GM23248 (cell line): ENCODE results near the gene CCDC32. TPM values are rescaled to one million over a fixed set of nuclear protein-coding genes. Genes with fewer than 3 reads are reported as not detected.

ENCODE experiments used
- DNase-seq: peaks from one replicate; pipeline ENCODE4 v3.0.0-alpha.2; 2015
- H2AFZ ChIP-seq: fragments of 200-600 bp; sonication (generic); 2 replicates; pipeline ENCODE4 v1.6.1; 2016; ENCODE audit warnings: antibody characterized with exemption
- H3F3A ChIP-seq: fragments of 200-600 bp; sonication (generic); 2 replicates; pipeline ENCODE4 v1.6.1; 2016; ENCODE audit warnings: mild to moderate bottlenecking, antibody characterized with exemption, mixed run types; ENCODE audit not compliant: insufficient read depth
- H3K27ac ChIP-seq: fragments of 200-600 bp; sonication (generic); 2 replicates; pipeline ENCODE4 v1.5.1; 2016; ENCODE audit warnings: mild to moderate bottlenecking
- H3K27me3 ChIP-seq: fragments of 200-600 bp; sonication (generic); replicated peaks from 2 replicates; pipeline ENCODE4 v1.6.1; 2016; ENCODE audit warnings: mild to moderate bottlenecking; ENCODE audit not compliant: insufficient read depth
- H3K36me3 ChIP-seq: fragments of 200-600 bp; sonication (generic); 2 replicates; pipeline ENCODE4 v1.6.1; 2016; ENCODE audit warnings: low read depth, mild to moderate bottlenecking
- H3K4me1 ChIP-seq: fragments of 200-600 bp; sonication (generic); 2 replicates; pipeline ENCODE4 v1.6.1; 2016; ENCODE audit warnings: mild to moderate bottlenecking; ENCODE audit not compliant: insufficient read depth
- H3K4me2 ChIP-seq: fragments of 200-600 bp; sonication (generic); one replicate; pipeline ENCODE4 v1.6.1; 2016; ENCODE audit warnings: mild to moderate bottlenecking; ENCODE audit not compliant: unreplicated experiment
- H3K4me3 ChIP-seq: fragments of 200-600 bp; sonication (generic); 2 replicates; pipeline ENCODE4 v1.5.1; 2016; ENCODE audit warnings: mild to moderate bottlenecking
- H3K79me2 ChIP-seq: fragments of 200-600 bp; sonication (generic); 2 replicates; pipeline ENCODE4 v1.6.1; 2016; ENCODE audit warnings: mild to moderate bottlenecking; ENCODE audit not compliant: insufficient read depth
- H3K9ac ChIP-seq: fragments of 200-600 bp; sonication (generic); 2 replicates; pipeline ENCODE4 v1.6.1; 2016; ENCODE audit warnings: mild to moderate bottlenecking
- H3K9me2 ChIP-seq: fragments of 200-600 bp; sonication (generic); 2 replicates; pipeline ENCODE4 v1.6.1; 2016; ENCODE audit warnings: mixed run types, mild to moderate bottlenecking, moderate library complexity; ENCODE audit not compliant: insufficient read depth
- H3K9me3 ChIP-seq: fragments of 200-600 bp; sonication (generic); one replicate; pipeline ENCODE4 v1.6.1; 2017; ENCODE audit warnings: low read depth
- H4K20me1 ChIP-seq: fragments of 200-600 bp; sonication (generic); 2 replicates; pipeline ENCODE4 v1.6.0; 2016; ENCODE audit not compliant: insufficient read depth
- EZH2 ChIP-seq: fragments of 200-600 bp; sonication (generic); IDR thresholded peaks from 2 replicates; pipeline ENCODE4 v1.6.1; 2018; ENCODE audit warnings: antibody characterized with exemption, mild to moderate bottlenecking; ENCODE audit not compliant: insufficient read depth, poor library complexity, severe bottlenecking
- EZH2phosphoT487 ChIP-seq: fragments of 200-600 bp; sonication (generic); IDR thresholded peaks from 2 replicates; pipeline ENCODE4 v1.6.1; 2018; ENCODE audit warnings: antibody characterized with exemption, moderate library complexity, mild to moderate bottlenecking, low read depth; ENCODE audit not compliant: insufficient read depth
- WGBS, 2 experiments: methylation state at CpG; one replicate each; pipeline ENCODE4 v1.1.6; 2015 to 2017; ENCODE audit warnings: low lambda C conversion rate in 2 of 2, low coverage in 1 of 2; ENCODE audit errors: missing lambda C conversion rate in 2 of 2; 5-methylcytosine and 5-hydroxymethylcytosine counted together
- in situ Hi-C: fragments of 300-500 bp; cut with MboI; formaldehyde crosslinking; loops from 2 replicates; pipeline ENCODE4 v1.15.0; 2020
- polyA plus RNA-seq: library from polyadenylated mRNA; unstranded; fragments of >200 nt; fragmentation: Nextera tagmentation; extraction: Ambion mirVana; gene quantifications from 2 replicates; pipeline ENCODE4 v1.2.1, GENCODE V29; 2016
- total RNA-seq: library from RNA; depleted of rRNA; stranded (reverse); fragments of >200 nt; shearing (Covaris generic); gene quantifications from 2 replicates; pipeline ENCODE4 v1.2.3, GENCODE V29; 2014

Gene CCDC32
- total and polyA plus RNA-seq, 2 experiments from 2014 or later: 29.5 to 44.7 TPM

DNA sequence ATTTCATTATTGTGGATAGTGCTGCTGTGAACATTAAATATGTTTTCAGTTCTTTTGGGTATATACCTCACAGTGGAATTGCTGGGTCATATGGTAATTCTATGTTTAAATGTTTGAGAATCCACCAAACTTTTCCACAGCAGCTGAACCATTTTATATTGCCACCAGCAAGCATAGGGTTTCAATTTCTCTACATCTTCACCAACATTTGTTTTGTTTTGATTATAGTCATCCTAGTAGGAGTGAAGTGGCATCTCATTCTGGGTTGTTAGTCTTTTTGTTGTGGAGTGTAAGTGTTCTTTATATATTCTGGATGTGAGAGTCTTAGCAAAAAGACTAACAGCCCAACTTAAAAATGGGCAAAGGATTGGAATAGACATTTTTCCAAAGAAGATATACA lies 10.3 kb upstream of the CCDC32 start:
- no peak for DNase-seq
- no peak overlapping the region for H3K4me2 ChIP-seq
- H3K9me2 ChIP-seq: no peaks in the 10 kb centered on the region
- H3K9ac ChIP-seq: no peak overlapping the region
- no peak overlapping the region for H2AFZ ChIP-seq
- no peak overlapping the region for H3K27ac ChIP-seq
- no peak overlapping the region for H3K4me3 ChIP-seq
- in situ Hi-C loops: no loop called here
- no peaks in the 10 kb centered on the region for H4K20me1 ChIP-seq
- peaks cover 7% of the 10 kb centered on the region for H3K4me1 ChIP-seq
- no peaks in the 10 kb centered on the region for H3K27me3 ChIP-seq
- peaks cover 10% of the 10 kb centered on the region; the same call in 1 of the 2 replicates for H3K36me3 ChIP-seq
- H3K79me2 ChIP-seq: peaks cover 20% of the 10 kb centered on the region
- H3K9me3 ChIP-seq: no peaks in the 10 kb centered on the region
- peaks cover 7% of the 10 kb centered on the region; the same call in 1 of the 2 replicates for H3F3A ChIP-seq
- TF ChIP-seq EZH2phosphoT487 (no peak), EZH2 (no peak)

GRCh38 chr15:40569129-40569953 lies 4.5 kb upstream of the CCDC32 start, which contains the start of gene RPUSD2:
Gene RPUSD2 (plus strand): TSS chr15:40569299. CDS start chr15:40569338, 39 bp downstream.
- peak within 1 kb of the TSS; percentile 98 for H2AFZ ChIP-seq
- in situ Hi-C loops: no loop called here
- H3K4me3 ChIP-seq: peak within 1 kb of the TSS; percentile 93
- no peaks in the 10 kb centered on the region for H4K20me1 ChIP-seq
- H3K36me3 ChIP-seq: peaks cover 5% of the 10 kb centered on the region; the same call in 1 of the 2 replicates
- no peaks in the 10 kb centered on the region for H3K27me3 ChIP-seq
- peaks cover 30% of the 10 kb centered on the region for H3K79me2 ChIP-seq
- peak; percentile 98 for DNase-seq
- H3K9me3 ChIP-seq: no peaks in the 10 kb centered on the region
- H3K4me1 ChIP-seq: peaks cover 11% of the 10 kb centered on the region
- H3K9ac ChIP-seq: peak within 1 kb of the TSS; percentile 92
- 1% methylated on average over 59 to 62 of the region's 62 CpGs for WGBS, 2 experiments
- peak within 1 kb of the TSS; percentile 89 for H3K4me2 ChIP-seq
- peaks cover 5% of the 10 kb centered on the region; the same call in 1 of the 2 replicates for H3F3A ChIP-seq
- TF ChIP-seq EZH2phosphoT487: no peak
- TF ChIP-seq EZH2: no peak
- no peaks in the 10 kb centered on the region for H3K9me2 ChIP-seq
- peak within 1 kb of the TSS; percentile 83 for H3K27ac ChIP-seq

DNA sequence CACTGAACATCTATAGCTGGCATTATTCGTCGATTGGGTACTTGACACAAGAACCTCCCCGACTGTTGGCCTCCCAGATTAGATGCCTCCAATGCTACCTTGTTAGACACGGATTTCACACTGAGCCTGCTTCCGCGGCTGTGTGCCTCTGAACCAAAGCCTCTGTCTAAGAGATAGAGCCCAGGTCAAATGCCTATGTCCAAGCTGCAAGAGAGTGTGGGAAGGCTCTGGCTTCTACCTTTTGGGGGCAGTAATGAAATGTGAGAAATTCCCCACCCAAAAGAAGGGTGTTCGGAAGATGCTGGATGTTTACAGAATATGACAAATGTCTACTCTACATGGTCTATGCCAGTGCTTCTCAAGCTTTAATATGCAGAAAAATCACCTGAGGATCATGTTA lies 2.3 kb upstream of the CCDC32 start:
- Histone ChIP-seq H3K9ac (no peak overlapping the region), H3K4me2 (no peak overlapping the region), H3K4me1 (peaks cover 11% of the 10 kb centered on the region), H3K9me2 (no peaks in the 10 kb centered on the region), H3K9me3 (no peaks in the 10 kb centered on the region), H2AFZ (peak overlapping the region; percentile 35; the same call in 1 of the 2 replicates), H3K27me3 (no peaks in the 10 kb centered on the region), H3K27ac (no peak overlapping the region), H4K20me1 (no peaks in the 10 kb centered on the region), H3F3A (peaks cover 5% of the 10 kb centered on the region; the same call in 1 of the 2 replicates), H3K4me3 (no peak overlapping the region), H3K36me3 (peaks cover under 1% of the 10 kb centered on the region; the same call in 1 of the 2 replicates), H3K79me2 (peaks cover 52% of the 10 kb centered on the region)
- in situ Hi-C loops: no loop called here
- WGBS, 2 experiments: 39 to 57% methylated on average over 7 of the region's 7 CpGs
- TF ChIP-seq EZH2: no peak
- TF ChIP-seq EZH2phosphoT487: no peak
- DNase-seq: no peak

- Histone ChIP-seq H3K9ac (peak overlapping the region; percentile 91), H3K9me3 (no peaks in the 10 kb centered on the region), H3F3A (peaks cover 5% of the 10 kb centered on the region; the same call in 1 of the 2 replicates), H3K4me2 (peak overlapping the region; percentile 96), H3K4me3 (peak overlapping the region; percentile 95), H3K27me3 (no peaks in the 10 kb centered on the region), H3K27ac (peak overlapping the region; percentile 55), H2AFZ (peak overlapping the region; percentile 99), H3K9me2 (no peaks in the 10 kb centered on the region), H4K20me1 (no peaks in the 10 kb centered on the region), H3K79me2 (peaks cover 52% of the 10 kb centered on the region), H3K36me3 (peaks cover 9% of the 10 kb centered on the region; the same call in 1 of the 2 replicates), H3K4me1 (peaks cover 9% of the 10 kb centered on the region)
- no peak for TF ChIP-seq EZH2
- WGBS, 2 experiments: 40 to 47% methylated on average over 17 to 20 of the region's 20 CpGs
- DNase-seq: no peak
- in situ Hi-C loops: no loop called here
These were observed 744 bp upstream of the CCDC32 start for GRCh38 chr15:40565333-40566238.
